OCI-LY7 (cell line): ENCODE measurements around the gene RBBP4. TPM values are rescaled to one million over a fixed set of nuclear protein-coding genes. Genes with fewer than 3 reads are reported as not detected.
"Not testable (repeated sequence)": the region's sequence is repeated elsewhere in the genome, so short reads cannot be mapped to it uniquely, and the experiment has no call there.

Source experiments
- BruUV-seq: library from RNA; stranded (reverse); fragments of 400-500 nt; replicated peaks from 2 replicates; lab custom pipeline; 2021; lab: Mats Ljungman, UMichigan
- CTCF ChIA-PET: fragments of 300-600 bp; sonication (Branson Sonifier 250); formaldehyde crosslinking; loops from one replicate; lab custom pipeline; 2022; ENCODE audit warnings: antibody characterized with exemption; ENCODE audit not compliant: unreplicated experiment; lab: Charles Lee
- POLR2A ChIA-PET: fragments of 300-600 bp; sonication (Branson Sonifier 250); formaldehyde crosslinking; loops from one replicate; lab custom pipeline; 2022; ENCODE audit warnings: antibody characterized with exemption; lab: Charles Lee
- DNase-seq: peaks from one replicate; pipeline ENCODE4 v3.0.0-alpha.2; 2015; ENCODE audit warnings: low spot score
- H2AFZ ChIP-seq: fragments of 200-600 bp; sonication (generic), shearing (Covaris generic); 2 replicates; pipeline ENCODE4 v1.6.1; 2014; ENCODE audit warnings: mild to moderate bottlenecking, antibody characterized with exemption, low read length, moderate library complexity
- H3K27ac ChIP-seq: fragments of 200-600 bp; sonication (generic); 2 replicates; pipeline ENCODE4 v1.5.1; 2014; ENCODE audit warnings: mixed run types, low read depth, mild to moderate bottlenecking, moderate library complexity, low read length, inconsistent platforms; ENCODE audit not compliant: poor library complexity, severe bottlenecking
- H3K36me3 ChIP-seq: fragments of 200-600 bp; sonication (generic); 2 replicates; pipeline ENCODE4 v1.6.1; 2014; ENCODE audit warnings: mild to moderate bottlenecking, antibody characterized with exemption, low read length, moderate library complexity, mixed read lengths; ENCODE audit not compliant: insufficient read depth
- H3K4me1 ChIP-seq: fragments of 200-600 bp; sonication (generic); 2 replicates; pipeline ENCODE4 v1.5.1; 2014; ENCODE audit warnings: mild to moderate bottlenecking, low read length; ENCODE audit not compliant: insufficient read depth, poor library complexity, severe bottlenecking
- H3K4me2 ChIP-seq: fragments of 200-600 bp; sonication (generic); 2 replicates; pipeline ENCODE4 v1.6.1; 2014; ENCODE audit warnings: mild to moderate bottlenecking, low read length
- H3K4me3 ChIP-seq: fragments of 200-600 bp; sonication (generic); 2 replicates; pipeline ENCODE4 v1.5.1; 2014; ENCODE audit warnings: mild to moderate bottlenecking, low read depth, low read length; ENCODE audit not compliant: poor library complexity, severe bottlenecking
- H3K79me2 ChIP-seq: fragments of 200-600 bp; sonication (generic); 2 replicates; pipeline ENCODE4 v1.6.1; 2016; ENCODE audit warnings: low read depth, mild to moderate bottlenecking, low read length, moderate library complexity, mixed read lengths; ENCODE audit not compliant: insufficient read depth
- H3K9me2 ChIP-seq: fragments of 200-600 bp; sonication (generic); 2 replicates; pipeline ENCODE4 v1.6.1; 2016; ENCODE audit warnings: mild to moderate bottlenecking, low read length, mixed read lengths; ENCODE audit not compliant: insufficient read depth
- H3K9me3 ChIP-seq: fragments of 200-600 bp; sonication (generic); 2 replicates; pipeline ENCODE4 v1.6.1; 2014; ENCODE audit warnings: mild to moderate bottlenecking, mixed run types, low read length, mixed read lengths
- H4K20me1 ChIP-seq: fragments of 200-600 bp; sonication (generic); 2 replicates; pipeline ENCODE4 v1.6.1; 2014; ENCODE audit warnings: mild to moderate bottlenecking, antibody characterized with exemption, low read length, moderate library complexity, mixed read lengths; ENCODE audit not compliant: insufficient read depth
- CTCF ChIP-seq: fragments of 200-600 bp; sonication (generic); conservative IDR thresholded peaks from 2 replicates; pipeline ENCODE4 v1.5.1; 2014; ENCODE audit warnings: mild to moderate bottlenecking, antibody characterized with exemption, low read length, moderate library complexity, mixed read lengths
- EZH2phosphoT487 ChIP-seq: fragments of 200-600 bp; sonication (generic); IDR thresholded peaks from 2 replicates; pipeline ENCODE4 v1.6.1; 2018; ENCODE audit warnings: low read depth, borderline replicate concordance, mild to moderate bottlenecking, mixed run types, antibody characterized with exemption, low read length, moderate library complexity, mixed read lengths
- intact Hi-C: fragments of 100-400 bp; cut with micrococcal nuclease; formaldehyde crosslinking; loops from one replicate; pipeline ENCODE4 v1.10.0; 2022; ENCODE audit not compliant: unreplicated experiment
- total RNA-seq, 2 experiments: library from RNA; depleted of rRNA in 1 of 2; stranded (reverse); fragments of >200 nt in 1 of 2; shearing (Covaris generic) in 1 of 2; gene quantifications; 2 replicates each; pipeline ENCODE4 v1.2.3, GENCODE V29; 2014 to 2022

Gene RBBP4
- total RNA-seq, 2 experiments from 2014 or later: 353 to 597 TPM

GRCh38 chr1:32639489-32640075 lies 11.4 kb upstream of the RBBP4 start:
- no peaks in the 10 kb centered on the region for H4K20me1 ChIP-seq

GRCh38 chr1:32642292-32642827 lies 8.6 kb upstream of the RBBP4 start:
- H3K9me2 ChIP-seq, POLR2A ChIA-PET, H2AFZ ChIP-seq, H3K4me3 ChIP-seq, BruUV-seq, H3K4me2 ChIP-seq, H3K9me3 ChIP-seq, H3K27ac ChIP-seq, CTCF ChIA-PET, H4K20me1 ChIP-seq, DNase-seq, intact Hi-C loops: not testable (repeated sequence)
- peaks cover 96% of the 10 kb centered on the region for H3K79me2 ChIP-seq
- peaks cover 58% of the 10 kb centered on the region for H3K36me3 ChIP-seq
- H3K4me1 ChIP-seq: peaks cover 22% of the 10 kb centered on the region

More at GRCh38 chr1:32639489-32640075, 11.4 kb upstream of the RBBP4 start:
- no peak overlapping the region for H3K27ac ChIP-seq
- no peak overlapping the region for H2AFZ ChIP-seq
- no peaks in the 10 kb centered on the region for H3K9me2 ChIP-seq
- H3K4me2 ChIP-seq: no peak overlapping the region
- H3K79me2 ChIP-seq: peaks cover 95% of the 10 kb centered on the region
- POLR2A ChIA-PET: interaction anchor here (0.7 to 1.2 kb wide), 2 partner anchors 10 to 12 kb away, joined by 3 to 4 read pairs; partner anchors contain the start of gene RBBP4
- H3K4me1 ChIP-seq: no peaks in the 10 kb centered on the region
- H3K9me3 ChIP-seq: no peaks in the 10 kb centered on the region
- BruUV-seq: no TSS peak
- peaks cover 68% of the 10 kb centered on the region for H3K36me3 ChIP-seq
- TF ChIP-seq EZH2phosphoT487: no peak
- no peak for TF ChIP-seq CTCF
- intact Hi-C loops: no loop called here
- no peak overlapping the region for H3K4me3 ChIP-seq
- no peak for DNase-seq
- CTCF ChIA-PET: no interaction called here

- BruUV-seq: no TSS peak
- no peaks in the 10 kb centered on the region for H3K9me3 ChIP-seq
- intact Hi-C loops: no loop called here
- no peaks in the 10 kb centered on the region for H3K9me2 ChIP-seq
- no peak for DNase-seq
- H4K20me1 ChIP-seq: no peaks in the 10 kb centered on the region
- H3K36me3 ChIP-seq: peaks cover 40% of the 10 kb centered on the region
- CTCF ChIA-PET: no interaction called here
- no peak overlapping the region for H2AFZ ChIP-seq
- no peak overlapping the region for H3K4me2 ChIP-seq
- H3K4me1 ChIP-seq: peaks cover 33% of the 10 kb centered on the region
- no peak for TF ChIP-seq EZH2phosphoT487
- TF ChIP-seq CTCF: no peak
- peaks cover 94% of the 10 kb centered on the region for H3K79me2 ChIP-seq
- POLR2A ChIA-PET: interaction anchor here (0.6 to 1.8 kb wide), 6 partner anchors 14 to 764 kb away, joined by 3 to 8 read pairs (median 3); no protein-coding TSS in a partner anchor
- H3K4me3 ChIP-seq: no peak overlapping the region
- H3K27ac ChIP-seq: no peak overlapping the region
Observed at GRCh38 chr1:32644426-32644825, 6.6 kb upstream of the RBBP4 start.
